GM19438 (cell line): Measurements from ENCODE around the gene ALOX15.

Experiments used
- ATAC-seq: cut with Tn5 transposase; IDR thresholded peaks from one replicate; pipeline ENCODE4 v1.9.1; 2021; ENCODE audit warnings: low read depth; ENCODE audit not compliant: unreplicated experiment

The ALOX15 gene

DNA sequence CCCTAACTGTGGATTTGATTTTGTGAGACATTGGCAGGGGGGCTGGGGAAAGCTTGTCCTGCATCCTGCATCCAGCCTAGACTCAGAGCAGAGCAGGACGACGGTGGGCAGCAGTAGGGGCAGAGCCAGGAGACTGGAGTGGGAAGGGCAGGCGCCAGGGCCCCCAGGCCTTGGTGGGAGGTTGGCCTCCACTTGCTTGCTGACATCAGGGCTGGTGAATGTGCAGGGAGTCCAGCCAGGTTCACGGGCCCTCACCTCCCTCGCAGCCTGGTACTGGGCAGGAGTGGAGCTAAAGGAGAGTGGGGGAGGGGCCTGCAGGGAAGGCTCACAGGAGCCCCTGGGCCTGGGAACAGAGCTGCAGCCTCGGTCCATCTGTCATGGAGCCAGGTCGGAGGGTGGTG is 59.4 kb downstream of the ALOX15 start:
- no peak for ATAC-seq
